Calu3 (cell line): ENCODE measurements around the gene TFEC. TPM values are rescaled to one million over a fixed set of nuclear protein-coding genes. Genes with fewer than 3 reads are reported as not detected.

Experiments
- BruUV-seq: library from RNA; stranded (reverse); fragments of 400-500 nt; replicated peaks from 2 replicates; lab custom pipeline; 2021; lab: Mats Ljungman, UMichigan
- CTCF ChIA-PET: fragments of 300-600 bp; sonication (Branson Sonifier 250); formaldehyde crosslinking; loops from one replicate; lab custom pipeline; 2022; ENCODE audit warnings: antibody characterized with exemption; lab: Charles Lee
- DNase-seq: peaks from one replicate; pipeline ENCODE4 v3.0.0; 2022
- H3K27ac Mint-ChIP-seq: one replicate; pipeline ENCODE4 v1.8.0; 2022; ENCODE audit warnings: mixed read lengths; ENCODE audit not compliant: unreplicated experiment
- H3K27me3 Mint-ChIP-seq: one replicate; pipeline ENCODE4 v1.8.0; 2022; ENCODE audit warnings: mixed read lengths; ENCODE audit not compliant: unreplicated experiment
- H3K36me3 Mint-ChIP-seq: one replicate; pipeline ENCODE4 v1.8.0; 2022; ENCODE audit warnings: mild to moderate bottlenecking, moderate library complexity, mixed read lengths; ENCODE audit not compliant: insufficient read depth, unreplicated experiment
- H3K4me1 Mint-ChIP-seq: one replicate; pipeline ENCODE4 v1.8.0; 2022; ENCODE audit warnings: mild to moderate bottlenecking, low read depth, mixed read lengths; ENCODE audit not compliant: unreplicated experiment
- H3K4me3 Mint-ChIP-seq: one replicate; pipeline ENCODE4 v1.8.0; 2022; ENCODE audit warnings: mild to moderate bottlenecking, low read depth, moderate library complexity, mixed read lengths; ENCODE audit not compliant: unreplicated experiment
- H3K9me3 Mint-ChIP-seq: one replicate; pipeline ENCODE4 v1.8.0; 2022; ENCODE audit warnings: low read depth, mixed read lengths; ENCODE audit not compliant: unreplicated experiment
- intact Hi-C: fragments of 100-400 bp; cut with micrococcal nuclease; formaldehyde crosslinking; loops from one replicate; pipeline ENCODE4 v1.10.0; 2022; ENCODE audit not compliant: unreplicated experiment
- total RNA-seq: library from RNA; stranded (reverse); gene quantifications from 2 replicates; pipeline ENCODE4 v1.2.3, GENCODE V29; 2022
- TF ChIP-seq, protein P1 (sequence below): fragments of 200-600 bp; IDR thresholded peaks from one replicate; pipeline ENCODE4 v1.8.0; 2022; ENCODE audit warnings: antibody characterized with exemption; ENCODE audit not compliant: unreplicated experiment

Gene TFEC
- total RNA-seq, 1 experiment from 2014 or later, result not detected

DNA sequence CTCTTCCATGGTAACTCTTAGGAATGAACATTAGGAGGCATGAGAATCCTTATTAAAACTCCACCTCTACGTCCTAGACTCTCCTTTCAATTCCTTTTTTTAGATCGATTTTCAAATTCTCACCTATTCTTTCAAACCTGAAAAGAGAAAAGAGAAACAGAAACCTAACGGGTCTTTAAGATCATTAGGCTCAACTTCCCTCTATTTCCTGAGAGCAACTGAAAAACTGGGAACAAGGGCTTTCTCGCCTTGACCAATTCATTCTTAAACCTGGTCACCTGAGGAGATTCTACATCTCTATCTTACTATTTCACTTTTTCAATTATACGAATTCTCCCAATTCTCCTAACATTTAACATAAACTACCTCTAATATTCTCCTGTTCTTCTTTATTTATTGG lies 2.8 kb downstream of the TFEC start:
- intact Hi-C loops, result no loop called here
- H3K9me3 Mint-ChIP-seq, result no peaks in the 10 kb centered on the region
- TF ChIP-seq, protein P1, sequence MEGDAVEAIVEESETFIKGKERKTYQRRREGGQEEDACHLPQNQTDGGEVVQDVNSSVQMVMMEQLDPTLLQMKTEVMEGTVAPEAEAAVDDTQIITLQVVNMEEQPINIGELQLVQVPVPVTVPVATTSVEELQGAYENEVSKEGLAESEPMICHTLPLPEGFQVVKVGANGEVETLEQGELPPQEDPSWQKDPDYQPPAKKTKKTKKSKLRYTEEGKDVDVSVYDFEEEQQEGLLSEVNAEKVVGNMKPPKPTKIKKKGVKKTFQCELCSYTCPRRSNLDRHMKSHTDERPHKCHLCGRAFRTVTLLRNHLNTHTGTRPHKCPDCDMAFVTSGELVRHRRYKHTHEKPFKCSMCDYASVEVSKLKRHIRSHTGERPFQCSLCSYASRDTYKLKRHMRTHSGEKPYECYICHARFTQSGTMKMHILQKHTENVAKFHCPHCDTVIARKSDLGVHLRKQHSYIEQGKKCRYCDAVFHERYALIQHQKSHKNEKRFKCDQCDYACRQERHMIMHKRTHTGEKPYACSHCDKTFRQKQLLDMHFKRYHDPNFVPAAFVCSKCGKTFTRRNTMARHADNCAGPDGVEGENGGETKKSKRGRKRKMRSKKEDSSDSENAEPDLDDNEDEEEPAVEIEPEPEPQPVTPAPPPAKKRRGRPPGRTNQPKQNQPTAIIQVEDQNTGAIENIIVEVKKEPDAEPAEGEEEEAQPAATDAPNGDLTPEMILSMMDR, result no peak
- no peak overlapping the region for H3K27ac Mint-ChIP-seq
- CTCF ChIA-PET, result no interaction called here
- no TSS peak for BruUV-seq
- H3K27me3 Mint-ChIP-seq, result no peaks in the 10 kb centered on the region
- H3K4me3 Mint-ChIP-seq, result no peak overlapping the region
- no peaks in the 10 kb centered on the region for H3K36me3 Mint-ChIP-seq
- DNase-seq, result no peak
- H3K4me1 Mint-ChIP-seq, result peaks cover 9% of the 10 kb centered on the region

DNA sequence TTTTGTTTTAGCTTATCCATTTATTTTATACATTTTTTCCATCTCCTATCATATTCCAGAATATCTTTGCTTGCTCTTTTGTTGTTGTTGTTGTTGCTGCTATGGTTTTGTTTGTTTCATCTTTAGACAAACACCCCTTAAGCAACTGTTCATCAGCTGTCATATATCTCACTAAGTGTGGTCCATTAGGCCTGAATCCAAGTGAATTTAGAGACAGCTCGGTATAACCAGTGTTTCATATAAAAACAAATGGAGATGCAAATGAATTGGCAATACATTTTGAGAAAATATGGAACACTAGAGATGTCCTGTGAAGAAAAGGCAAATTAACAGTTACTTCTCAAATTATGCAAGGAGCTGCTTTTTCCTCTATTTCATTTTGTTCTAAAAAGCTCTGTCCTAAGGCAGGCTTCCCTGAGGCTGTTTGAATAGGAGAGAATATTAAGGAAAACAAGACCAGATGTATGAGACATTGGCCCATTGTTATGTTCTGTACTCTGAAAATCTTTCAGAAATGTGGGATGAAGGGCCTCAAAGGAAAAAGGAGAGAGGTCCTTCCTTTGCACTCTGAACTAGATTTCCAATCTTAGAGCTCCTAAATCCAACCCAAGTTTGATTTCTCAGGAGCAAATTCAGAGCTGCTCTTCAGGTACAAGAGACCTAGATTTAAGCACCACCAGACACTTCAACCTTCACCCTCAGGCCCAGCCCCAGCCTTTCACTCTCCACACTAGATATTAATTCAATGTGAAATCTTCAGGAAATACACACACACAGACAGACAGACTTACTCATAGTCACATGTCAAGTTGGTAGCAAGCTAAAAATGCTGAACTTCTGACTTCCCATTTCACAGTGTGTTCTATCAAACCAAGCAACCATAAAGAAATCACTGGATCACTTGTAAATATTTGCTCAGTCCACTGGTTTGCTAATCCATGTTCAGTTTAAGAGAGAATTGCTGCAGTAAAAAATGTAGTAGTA lies 5.4 kb downstream of the TFEC start:
- H3K36me3 Mint-ChIP-seq, result no peaks in the 10 kb centered on the region
- BruUV-seq, result no TSS peak
- DNase-seq, result no peak
- TF ChIP-seq, protein P1, result no peak
- H3K4me1 Mint-ChIP-seq, result peaks cover 9% of the 10 kb centered on the region
- CTCF ChIA-PET, result no interaction called here
- no peak overlapping the region for H3K4me3 Mint-ChIP-seq
- no peaks in the 10 kb centered on the region for H3K9me3 Mint-ChIP-seq
- no peaks in the 10 kb centered on the region for H3K27me3 Mint-ChIP-seq
- intact Hi-C loops, result no loop called here
- peak overlapping the region; percentile 29 for H3K27ac Mint-ChIP-seq

DNA sequence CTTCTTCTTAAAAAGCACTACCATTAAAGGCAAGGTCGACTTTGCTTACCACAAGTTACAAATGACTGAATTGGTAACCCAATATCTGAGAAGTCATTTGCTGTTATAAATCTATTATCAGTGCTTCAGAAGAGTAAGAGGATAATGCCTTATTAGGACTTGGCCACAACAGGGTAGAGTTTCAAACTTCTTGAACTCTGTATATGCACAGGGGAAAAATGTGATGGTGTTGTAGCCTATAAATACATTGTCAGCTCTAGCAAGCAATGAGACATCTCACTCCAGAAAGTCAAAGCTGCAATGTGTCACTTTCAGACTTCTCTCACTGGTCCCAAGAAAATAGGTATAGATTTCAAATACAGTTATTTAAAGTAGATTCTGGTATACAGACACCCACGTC lies 9.3 kb downstream of the TFEC start:
- H3K4me1 Mint-ChIP-seq, result peaks cover 9% of the 10 kb centered on the region
- DNase-seq, result no peak
- H3K27ac Mint-ChIP-seq, result no peak overlapping the region
- no peaks in the 10 kb centered on the region for H3K36me3 Mint-ChIP-seq
- H3K9me3 Mint-ChIP-seq, result no peaks in the 10 kb centered on the region
- TF ChIP-seq, protein P1, result no peak
- CTCF ChIA-PET, result no interaction called here
- H3K4me3 Mint-ChIP-seq, result no peak overlapping the region
- BruUV-seq, result no TSS peak
- intact Hi-C loops, result no loop called here
- no peaks in the 10 kb centered on the region for H3K27me3 Mint-ChIP-seq

DNA sequence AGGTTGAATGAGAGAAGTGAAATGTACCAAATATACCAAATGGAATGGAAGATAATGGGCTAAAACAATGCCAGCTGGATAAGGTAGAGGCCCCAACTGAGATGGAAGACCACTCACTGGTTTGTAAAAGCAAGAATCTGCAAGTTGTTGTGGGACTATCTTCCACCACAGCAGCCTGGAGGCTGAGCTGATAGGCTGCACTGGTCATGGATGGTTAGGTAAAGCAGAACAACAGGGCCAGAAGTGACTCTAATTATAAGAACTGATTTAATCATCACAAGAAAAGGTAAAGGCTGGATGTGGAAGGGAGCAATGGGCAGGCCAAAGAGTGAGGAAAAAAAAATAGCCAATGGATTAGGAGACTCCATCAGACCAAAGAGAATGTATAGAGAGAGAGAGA lies 11.8 kb downstream of the TFEC start:
- no peaks in the 10 kb centered on the region for H3K4me1 Mint-ChIP-seq
- no peak overlapping the region for H3K4me3 Mint-ChIP-seq
- H3K27me3 Mint-ChIP-seq, result no peaks in the 10 kb centered on the region
- BruUV-seq, result no TSS peak
- no peak overlapping the region for H3K27ac Mint-ChIP-seq
- no peaks in the 10 kb centered on the region for H3K9me3 Mint-ChIP-seq
- intact Hi-C loops, result no loop called here
- H3K36me3 Mint-ChIP-seq, result no peaks in the 10 kb centered on the region
- DNase-seq, result no peak
- CTCF ChIA-PET, result no interaction called here
- TF ChIP-seq, protein P1, result no peak
